HEK293 (cell line): Measurements from ENCODE around the gene PI16.

Source experiments
- CTCF ChIA-PET: fragments of 350-600 bp; formaldehyde crosslinking; extraction: SDS; loops from one replicate; lab custom pipeline; 2021; ENCODE audit warnings: antibody characterized with exemption; lab: Yijun Ruan, JAX
- POLR2A ChIA-PET: fragments of 300-600 bp; formaldehyde crosslinking; extraction: SDS; loops from one replicate; lab custom pipeline; 2020; ENCODE audit warnings: antibody characterized with exemption, inconsistent platforms; lab: Yijun Ruan, JAX
- H3K27ac ChIP-seq: fragments of 200-500 bp; sonication (Bioruptor generic); 2 replicates; pipeline ENCODE4 v1.5.1; 2014; ENCODE audit warnings: low read depth, low read length, control low read depth, inconsistent platforms; ENCODE audit errors: extremely low read depth
- H3K36me3 ChIP-seq, 2 experiments: fragments of 200-500 bp in 1 of 2; sonication (Bioruptor generic) in 1 of 2; 1 replicate in 1 of 2; 2 replicates in 1 of 2; pipeline ENCODE4 v1.5.1; 2014 to 2017; ENCODE audit warnings: inconsistent platforms in 2 of 2, low read length in 2 of 2; ENCODE audit not compliant: control insufficient read depth in 2 of 2, insufficient read depth in 1 of 2
- H3K4me1 ChIP-seq: fragments of 200-500 bp; sonication (Bioruptor generic); 2 replicates; pipeline ENCODE4 v1.5.1; 2014; ENCODE audit warnings: mild to moderate bottlenecking, low read length, inconsistent platforms; ENCODE audit not compliant: control insufficient read depth, insufficient read depth
- H3K4me3 ChIP-seq: 2 replicates; pipeline ENCODE4 v1.5.1; 2011; ENCODE audit warnings: low read depth, mild to moderate bottlenecking, control low read depth, low read length, moderate library complexity
- H3K9me3 ChIP-seq: fragments of 200-500 bp; sonication (Bioruptor generic); 2 replicates; pipeline ENCODE4 v1.5.1; 2014; ENCODE audit warnings: low read depth, low read length, inconsistent platforms; ENCODE audit not compliant: control insufficient read depth, insufficient read depth
- EGR2 ChIP-seq: fragments of 450-650 bp; formaldehyde crosslinking; IDR thresholded peaks from 2 replicates; pipeline ENCODE4 v1.5.1; 2016; ENCODE audit warnings: low read depth, missing biosample characterization, missing genetic modification characterization
- GLI2 ChIP-seq: fragments of 450-650 bp; formaldehyde crosslinking; IDR thresholded peaks from 2 replicates; pipeline ENCODE4; 2017; ENCODE audit warnings: missing biosample characterization, missing genetic modification characterization, low read depth, borderline replicate concordance
- IKZF3 ChIP-seq: fragments of 450-650 bp; IDR thresholded peaks from 2 replicates; pipeline ENCODE4 v1.5.0; 2018; ENCODE audit warnings: missing biosample characterization, mild to moderate bottlenecking, missing genetic modification characterization, moderate library complexity
- SCRT2 ChIP-seq: fragments of 450-650 bp; formaldehyde crosslinking; IDR thresholded peaks from 2 replicates; pipeline ENCODE4 v1.5.1; 2016; ENCODE audit warnings: missing biosample characterization, missing genetic modification characterization
- WT1 ChIP-seq: fragments of 450-650 bp; formaldehyde crosslinking; IDR thresholded peaks from 2 replicates; pipeline ENCODE4 v1.5.1; 2016; ENCODE audit warnings: missing biosample characterization, missing genetic modification characterization
- ZBTB17 ChIP-seq: fragments of 450-650 bp; formaldehyde crosslinking; IDR thresholded peaks from 2 replicates; pipeline ENCODE4 v1.5.1; 2016; ENCODE audit warnings: missing biosample characterization, missing genetic modification characterization
- ZNF114 ChIP-seq: fragments of 450-650 bp; formaldehyde crosslinking; IDR thresholded peaks from 2 replicates; pipeline ENCODE4 v1.5.0; 2017; ENCODE audit warnings: missing biosample characterization, missing genetic modification characterization
- ZNF138 ChIP-seq: fragments of 450-650 bp; formaldehyde crosslinking; IDR thresholded peaks from 2 replicates; pipeline ENCODE4 v1.5.1; 2016; ENCODE audit warnings: missing biosample characterization, missing genetic modification characterization, borderline replicate concordance
- ZNF19 ChIP-seq: fragments of 450-650 bp; formaldehyde crosslinking; IDR thresholded peaks from 2 replicates; pipeline ENCODE4; 2016; ENCODE audit warnings: missing biosample characterization, missing genetic modification characterization, low read depth
- ZNF2 ChIP-seq: fragments of 450-650 bp; formaldehyde crosslinking; IDR thresholded peaks from 2 replicates; pipeline ENCODE4 v1.5.1; 2016; ENCODE audit warnings: missing biosample characterization, missing genetic modification characterization
- ZNF423 ChIP-seq: fragments of 450-650 bp; formaldehyde crosslinking; IDR thresholded peaks from 2 replicates; pipeline ENCODE4 v1.5.1; 2016; ENCODE audit warnings: missing biosample characterization, missing genetic modification characterization
- ZNF514 ChIP-seq: fragments of 450-650 bp; formaldehyde crosslinking; IDR thresholded peaks from 2 replicates; pipeline ENCODE4 v1.5.1; 2016; ENCODE audit warnings: missing biosample characterization, missing genetic modification characterization
- ZNF707 ChIP-seq: fragments of 450-650 bp; formaldehyde crosslinking; IDR thresholded peaks from 2 replicates; pipeline ENCODE4 v1.5.1; 2016; ENCODE audit warnings: missing biosample characterization, missing genetic modification characterization
- ZNF768 ChIP-seq: fragments of 450-650 bp; formaldehyde crosslinking; IDR thresholded peaks from 2 replicates; pipeline ENCODE4 v1.5.1; 2018; ENCODE audit warnings: missing biosample characterization, mild to moderate bottlenecking, missing genetic modification characterization
- ZNF776 ChIP-seq: fragments of 450-650 bp; formaldehyde crosslinking; IDR thresholded peaks from 2 replicates; pipeline ENCODE4 v1.5.0; 2017; ENCODE audit warnings: missing biosample characterization, missing genetic modification characterization, borderline replicate concordance
- ZSCAN30 ChIP-seq: fragments of 450-650 bp; IDR thresholded peaks from 2 replicates; pipeline ENCODE4 v1.5.1; 2018; ENCODE audit warnings: missing biosample characterization, mild to moderate bottlenecking, missing genetic modification characterization, moderate library complexity
- TF ChIP-seq, protein P1 (sequence below): fragments of 450-650 bp; formaldehyde crosslinking; IDR thresholded peaks from 2 replicates; pipeline ENCODE4 v1.5.1; 2016; ENCODE audit warnings: missing biosample characterization, missing genetic modification characterization
- TF ChIP-seq, protein P2 (sequence below): fragments of 450-650 bp; formaldehyde crosslinking; IDR thresholded peaks from 2 replicates; pipeline ENCODE4 v1.5.1; 2017; ENCODE audit warnings: missing biosample characterization, mild to moderate bottlenecking, missing genetic modification characterization, moderate library complexity
- TF ChIP-seq, protein P3 (sequence below): fragments of 450-650 bp; formaldehyde crosslinking; IDR thresholded peaks from 2 replicates; pipeline ENCODE4 v1.5.1; 2016; ENCODE audit warnings: missing biosample characterization, missing genetic modification characterization
- TF ChIP-seq, protein P4 (sequence below): fragments of 450-650 bp; formaldehyde crosslinking; IDR thresholded peaks from 2 replicates; pipeline ENCODE4 v1.5.1; 2016; ENCODE audit warnings: missing biosample characterization, missing genetic modification characterization

The PI16 gene

DNA sequence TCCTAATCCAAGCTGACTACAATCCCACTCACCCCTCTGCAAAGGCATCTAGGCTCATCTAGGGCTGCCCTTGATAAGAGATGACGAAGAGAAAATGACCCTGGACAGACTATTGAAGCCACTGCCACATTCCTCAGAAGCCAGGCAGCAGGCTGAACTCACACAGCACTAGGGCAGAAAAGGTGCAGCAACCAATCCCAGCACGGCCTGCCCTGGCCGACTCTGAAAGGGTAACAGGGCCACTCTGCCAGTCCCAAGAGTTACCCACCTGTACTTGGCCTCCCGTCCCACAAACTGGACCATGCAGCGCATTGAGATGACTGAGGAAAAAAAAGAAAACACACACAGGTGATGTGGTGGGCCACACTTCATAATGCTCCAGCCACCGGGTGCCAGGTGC lies 22.4 kb downstream of the PI16 start:
- ChIA-PET POLR2A (interaction anchor here (0.6 to 1.7 kb wide), 2 partner anchors 9 to 233 kb away, joined by 4 to 6 read pairs; partner anchors contain the start of gene MTCH1), CTCF (interaction anchor here (0.6 to 2.0 kb wide), 7 partner anchors 10 to 232 kb away, joined by 3 to 12 read pairs (median 4); no protein-coding TSS in a partner anchor)
- TF ChIP-seq ZSCAN30 (tag by site-specific recombination) (no peak), WT1 (tag by site-specific recombination) (no peak), IKZF3 (tag by site-specific recombination) (no peak), ZNF423 (tag by site-specific recombination) (no peak), ZNF2 (no peak), ZNF138 (no peak), ZNF768 (tag by site-specific recombination) (no peak), ZNF707 (no peak), ZNF19 (tag by site-specific recombination) (no peak), ZNF114 (tag by site-specific recombination) (no peak), ZNF776 (no peak), ZBTB17 (tag by site-specific recombination) (no peak), GLI2 (tag by site-specific recombination) (no peak)
- TF ChIP-seq, protein P1, sequence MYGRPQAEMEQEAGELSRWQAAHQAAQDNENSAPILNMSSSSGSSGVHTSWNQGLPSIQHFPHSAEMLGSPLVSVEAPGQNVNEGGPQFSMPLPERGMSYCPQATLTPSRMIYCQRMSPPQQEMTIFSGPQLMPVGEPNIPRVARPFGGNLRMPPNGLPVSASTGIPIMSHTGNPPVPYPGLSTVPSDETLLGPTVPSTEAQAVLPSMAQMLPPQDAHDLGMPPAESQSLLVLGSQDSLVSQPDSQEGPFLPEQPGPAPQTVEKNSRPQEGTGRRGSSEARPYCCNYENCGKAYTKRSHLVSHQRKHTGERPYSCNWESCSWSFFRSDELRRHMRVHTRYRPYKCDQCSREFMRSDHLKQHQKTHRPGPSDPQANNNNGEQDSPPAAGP (tag by site-specific recombination) = no peak
- TF ChIP-seq, protein P2, sequence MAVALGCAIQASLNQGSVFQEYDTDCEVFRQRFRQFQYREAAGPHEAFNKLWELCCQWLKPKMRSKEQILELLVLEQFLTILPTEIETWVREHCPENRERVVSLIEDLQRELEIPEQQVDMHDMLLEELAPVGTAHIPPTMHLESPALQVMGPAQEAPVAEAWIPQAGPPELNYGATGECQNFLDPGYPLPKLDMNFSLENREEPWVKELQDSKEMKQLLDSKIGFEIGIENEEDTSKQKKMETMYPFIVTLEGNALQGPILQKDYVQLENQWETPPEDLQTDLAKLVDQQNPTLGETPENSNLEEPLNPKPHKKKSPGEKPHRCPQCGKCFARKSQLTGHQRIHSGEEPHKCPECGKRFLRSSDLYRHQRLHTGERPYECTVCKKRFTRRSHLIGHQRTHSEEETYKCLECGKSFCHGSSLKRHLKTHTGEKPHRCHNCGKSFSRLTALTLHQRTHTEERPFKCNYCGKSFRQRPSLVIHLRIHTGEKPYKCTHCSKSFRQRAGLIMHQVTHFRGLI (tag by site-specific recombination) = no peak
- TF ChIP-seq, protein P3, sequence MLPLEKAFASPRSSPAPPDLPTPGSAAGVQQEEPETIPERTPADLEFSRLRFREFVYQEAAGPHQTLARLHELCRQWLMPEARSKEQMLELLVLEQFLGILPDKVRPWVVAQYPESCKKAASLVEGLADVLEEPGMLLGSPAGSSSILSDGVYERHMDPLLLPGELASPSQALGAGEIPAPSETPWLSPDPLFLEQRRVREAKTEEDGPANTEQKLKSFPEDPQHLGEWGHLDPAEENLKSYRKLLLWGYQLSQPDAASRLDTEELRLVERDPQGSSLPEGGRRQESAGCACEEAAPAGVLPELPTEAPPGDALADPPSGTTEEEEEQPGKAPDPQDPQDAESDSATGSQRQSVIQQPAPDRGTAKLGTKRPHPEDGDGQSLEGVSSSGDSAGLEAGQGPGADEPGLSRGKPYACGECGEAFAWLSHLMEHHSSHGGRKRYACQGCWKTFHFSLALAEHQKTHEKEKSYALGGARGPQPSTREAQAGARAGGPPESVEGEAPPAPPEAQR (tag by site-specific recombination) = no peak
- peaks cover 11 to 99% of the 10 kb centered on the region in 2 experiments for H3K36me3 ChIP-seq
- H3K4me3 ChIP-seq = no peak overlapping the region
- no peak overlapping the region for H3K27ac ChIP-seq
- H3K9me3 ChIP-seq = no peaks in the 10 kb centered on the region
- peaks cover 6% of the 10 kb centered on the region; the same call in 1 of the 2 replicates for H3K4me1 ChIP-seq

DNA sequence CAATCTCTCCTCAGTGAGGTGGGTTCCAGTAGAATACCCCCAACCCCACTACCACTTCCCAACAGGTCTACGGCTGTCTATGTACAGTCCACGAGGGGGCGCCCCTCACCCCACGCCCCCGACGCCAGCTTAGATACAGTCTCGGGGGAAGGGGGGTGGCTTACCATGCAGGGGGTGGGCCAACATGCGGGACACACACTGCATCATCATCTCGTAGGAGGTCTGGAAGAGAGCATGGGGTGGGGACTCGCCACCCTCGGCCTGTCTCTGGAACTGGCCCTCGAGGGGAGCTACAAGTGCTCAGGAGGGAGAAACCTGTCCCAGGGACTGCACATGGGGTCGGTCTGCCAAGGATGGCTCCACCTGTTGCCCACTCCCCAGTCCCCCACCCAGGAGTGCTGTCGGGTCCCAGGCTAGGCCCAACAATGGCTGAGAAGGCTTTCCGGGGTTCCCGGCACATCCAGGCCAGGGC lies 23.0 kb downstream of the PI16 start:
- no peaks in the 10 kb centered on the region for H3K9me3 ChIP-seq
- no peak overlapping the region for H3K27ac ChIP-seq
- H3K36me3 ChIP-seq = peaks cover 11 to 94% of the 10 kb centered on the region in 2 experiments
- CTCF ChIA-PET = interaction anchor here (0.6 to 2.0 kb wide), 3 partner anchors 11 to 65 kb away, joined by 3 to 12 read pairs (median 3); no protein-coding TSS in a partner anchor
- H3K4me1 ChIP-seq = peaks cover 6% of the 10 kb centered on the region; the same call in 1 of the 2 replicates
- POLR2A ChIA-PET = interaction anchor here (0.6 kb wide), 2 partner anchors 233 to 242 kb away, joined by 3 to 4 read pairs; no protein-coding TSS in a partner anchor
- no peak overlapping the region for H3K4me3 ChIP-seq
- TF ChIP-seq, protein P4, sequence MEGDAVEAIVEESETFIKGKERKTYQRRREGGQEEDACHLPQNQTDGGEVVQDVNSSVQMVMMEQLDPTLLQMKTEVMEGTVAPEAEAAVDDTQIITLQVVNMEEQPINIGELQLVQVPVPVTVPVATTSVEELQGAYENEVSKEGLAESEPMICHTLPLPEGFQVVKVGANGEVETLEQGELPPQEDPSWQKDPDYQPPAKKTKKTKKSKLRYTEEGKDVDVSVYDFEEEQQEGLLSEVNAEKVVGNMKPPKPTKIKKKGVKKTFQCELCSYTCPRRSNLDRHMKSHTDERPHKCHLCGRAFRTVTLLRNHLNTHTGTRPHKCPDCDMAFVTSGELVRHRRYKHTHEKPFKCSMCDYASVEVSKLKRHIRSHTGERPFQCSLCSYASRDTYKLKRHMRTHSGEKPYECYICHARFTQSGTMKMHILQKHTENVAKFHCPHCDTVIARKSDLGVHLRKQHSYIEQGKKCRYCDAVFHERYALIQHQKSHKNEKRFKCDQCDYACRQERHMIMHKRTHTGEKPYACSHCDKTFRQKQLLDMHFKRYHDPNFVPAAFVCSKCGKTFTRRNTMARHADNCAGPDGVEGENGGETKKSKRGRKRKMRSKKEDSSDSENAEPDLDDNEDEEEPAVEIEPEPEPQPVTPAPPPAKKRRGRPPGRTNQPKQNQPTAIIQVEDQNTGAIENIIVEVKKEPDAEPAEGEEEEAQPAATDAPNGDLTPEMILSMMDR (tag by site-specific recombination) = peak; percentile 25; the same call in 1 of the 2 replicates
- TF ChIP-seq SCRT2 (tag by site-specific recombination) = peak; percentile 80
- TF ChIP-seq EGR2 (tag by site-specific recombination) = no peak
- TF ChIP-seq WT1 (tag by site-specific recombination) = no peak
- TF ChIP-seq ZNF514 (tag by site-specific recombination) = no peak
